GM21576 (cell line): Measurements from ENCODE around the gene SPATA19.

Source experiments
- ATAC-seq: cut with Tn5 transposase; IDR thresholded peaks from one replicate; pipeline ENCODE4 v1.9.1; 2021; ENCODE audit warnings: mild to moderate bottlenecking, moderate library complexity; ENCODE audit not compliant: unreplicated experiment

The SPATA19 gene

GRCh38 chr11:133819114-133819513 is 26.2 kb downstream of the SPATA19 start:
- no peak for ATAC-seq

- no peak for ATAC-seq
Measured at GRCh38 chr11:133818302-133818701, 27.0 kb downstream of the SPATA19 start.

DNA sequence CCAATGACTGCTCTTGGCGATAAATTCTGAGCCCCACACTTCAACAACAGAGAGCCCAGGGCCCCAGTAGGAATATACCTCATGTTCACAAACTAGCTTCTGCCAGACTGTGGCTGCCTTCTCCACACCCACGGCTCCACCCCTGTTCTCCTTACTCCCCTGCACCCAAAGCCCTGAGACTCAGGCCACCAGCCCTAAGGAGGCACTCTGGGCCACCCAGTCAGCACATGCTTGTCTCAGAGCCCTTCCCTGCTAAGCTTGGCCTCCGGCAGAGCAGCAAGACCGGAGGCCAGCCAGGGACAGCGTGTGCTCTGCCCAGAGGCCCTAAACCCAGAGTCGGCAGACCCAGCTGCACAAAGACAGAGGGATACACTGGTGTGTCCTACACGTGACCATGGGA is 27.9 kb downstream of the SPATA19 start:
- no peak for ATAC-seq

DNA sequence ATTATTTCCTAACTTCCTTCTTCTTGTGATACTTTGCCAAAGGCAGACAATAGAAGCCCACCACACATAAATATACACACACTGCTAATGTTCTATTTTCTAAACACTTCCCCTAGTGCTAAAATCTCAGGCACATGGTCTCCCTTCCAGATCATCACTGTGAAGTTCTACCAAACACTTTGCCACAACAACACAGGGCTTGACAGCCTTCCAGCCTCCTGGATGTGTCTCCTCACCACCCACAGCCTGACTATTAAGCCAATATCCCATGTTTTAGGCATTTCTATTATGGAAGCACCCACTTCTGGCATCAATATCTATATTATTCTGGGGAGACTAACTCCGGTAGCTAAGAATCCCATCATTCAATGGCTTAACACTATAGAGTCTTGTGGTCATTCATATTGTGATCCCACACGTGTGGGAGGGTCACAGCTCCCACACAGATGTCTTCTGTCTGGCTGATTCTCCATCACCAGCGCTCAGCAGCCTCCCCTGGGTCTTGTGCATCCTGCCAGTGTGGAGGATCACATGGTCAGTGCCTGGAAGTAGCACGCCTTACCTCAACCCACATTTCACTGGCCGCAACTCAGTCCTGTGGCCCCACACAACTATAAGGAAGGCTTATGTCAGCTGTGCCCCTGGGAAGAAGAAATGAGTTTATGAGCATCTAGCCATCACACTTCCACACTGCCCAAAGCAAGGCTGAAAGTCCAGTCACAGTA is 29.0 kb downstream of the SPATA19 start:
- ATAC-seq, result no peak

- no peak for ATAC-seq
Measured at GRCh38 chr11:133815636-133816035, 29.7 kb downstream of the SPATA19 start.

DNA sequence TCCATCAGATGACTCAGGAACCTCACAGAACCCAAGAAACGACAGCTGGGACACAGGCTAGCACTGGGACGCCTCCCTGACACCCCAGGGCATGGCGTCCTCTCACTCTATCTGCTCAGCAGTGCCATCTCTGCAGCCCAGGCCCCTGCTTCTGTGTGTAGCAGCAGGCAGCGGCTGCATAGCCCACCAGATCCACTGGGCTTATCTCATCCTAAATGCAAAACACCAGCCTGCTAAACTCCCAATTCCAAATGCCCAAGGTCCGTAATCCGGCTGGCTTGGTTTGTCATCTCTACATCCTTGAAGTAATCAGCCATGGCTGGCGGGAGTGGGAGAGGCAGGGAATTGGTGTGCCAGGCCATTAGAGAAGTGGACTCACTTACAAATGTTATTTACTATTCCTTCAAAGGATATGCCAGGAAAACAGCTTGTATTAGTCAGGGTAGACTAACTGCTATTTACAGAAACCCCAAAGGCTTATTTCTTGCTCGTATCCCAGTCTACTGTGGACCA is 30.7 kb downstream of the SPATA19 start:
- no peak for ATAC-seq

- ATAC-seq, result no peak
Measured at GRCh38 chr11:133811850-133812685, 33.2 kb downstream of the SPATA19 start.

DNA sequence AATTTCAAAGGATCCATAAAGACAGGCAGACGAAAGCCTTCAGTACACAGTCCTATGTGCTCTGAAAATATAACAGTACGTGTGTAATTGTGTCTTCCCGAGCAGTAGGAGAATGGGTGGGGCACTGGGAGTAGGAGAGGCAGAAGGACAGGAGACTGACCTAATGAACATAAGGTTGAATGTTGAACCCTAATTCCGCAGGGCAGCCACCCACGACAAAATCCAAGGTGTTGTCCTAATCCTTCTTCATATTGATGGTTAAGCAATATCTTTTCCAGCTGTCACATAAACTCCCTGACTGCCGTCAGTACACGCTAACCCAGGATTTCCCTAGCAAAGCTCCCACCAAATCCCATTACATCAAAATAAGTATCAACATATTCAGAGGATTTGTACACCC is 34.5 kb downstream of the SPATA19 start:
- ATAC-seq, result no peak

GRCh38 chr11:133809569-133810491 is 35.5 kb downstream of the SPATA19 start:
- no peak for ATAC-seq

DNA sequence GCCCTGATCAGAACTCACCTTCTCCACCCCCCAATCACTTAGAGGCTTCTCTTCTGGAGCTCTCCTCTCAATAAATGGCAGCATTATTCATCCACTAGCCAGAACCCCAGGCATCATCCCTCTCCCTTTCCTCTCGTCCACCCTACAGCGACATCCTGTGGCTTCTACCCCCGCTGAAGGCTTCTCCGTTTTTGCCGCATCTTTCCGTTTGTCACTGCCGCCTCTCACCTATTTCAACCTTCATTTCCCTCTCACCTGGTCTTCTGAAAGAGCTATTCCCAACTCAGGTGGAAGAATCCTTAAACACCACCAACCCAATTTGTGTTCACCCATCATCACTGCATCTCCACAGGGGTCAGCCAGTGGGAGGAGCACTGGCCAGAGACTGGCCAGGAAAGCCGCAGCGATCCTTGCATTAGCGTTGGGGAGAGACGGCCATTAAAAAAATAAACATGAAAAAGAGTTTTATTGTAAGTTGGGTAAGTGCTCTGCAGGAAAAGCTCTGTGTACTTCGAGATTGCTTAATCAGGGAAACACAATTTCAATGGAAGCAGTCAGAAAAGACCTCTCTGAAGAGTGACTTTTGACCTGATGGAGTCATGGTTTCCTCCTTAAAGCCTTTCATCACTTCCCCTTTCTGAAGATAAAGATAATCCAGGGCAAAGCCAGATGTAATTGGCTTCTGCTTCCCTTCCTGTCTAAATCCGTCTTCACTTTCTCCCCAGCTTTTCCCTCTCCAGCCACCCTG is 36.7 kb downstream of the SPATA19 start:
- no peak for ATAC-seq

DNA sequence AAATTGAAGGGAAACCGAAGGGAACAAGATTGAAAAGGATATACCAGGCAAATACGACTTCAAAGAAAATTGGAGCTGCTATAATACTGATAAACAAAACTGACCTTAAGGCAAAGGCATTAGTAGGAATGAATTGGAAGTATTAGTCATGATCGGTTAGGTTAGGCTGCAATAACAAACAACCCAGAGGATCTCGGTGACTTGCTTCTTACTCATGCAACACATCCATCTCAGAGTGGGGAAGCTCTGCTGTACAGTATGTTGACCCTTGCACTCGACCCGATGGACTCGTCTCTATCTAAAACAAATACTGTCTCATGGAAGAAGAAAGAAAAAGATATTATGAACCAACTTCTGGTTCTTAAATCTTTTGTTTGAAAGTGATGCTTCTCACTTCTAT is 42.3 kb downstream of the SPATA19 start:
- ATAC-seq, result no peak

DNA sequence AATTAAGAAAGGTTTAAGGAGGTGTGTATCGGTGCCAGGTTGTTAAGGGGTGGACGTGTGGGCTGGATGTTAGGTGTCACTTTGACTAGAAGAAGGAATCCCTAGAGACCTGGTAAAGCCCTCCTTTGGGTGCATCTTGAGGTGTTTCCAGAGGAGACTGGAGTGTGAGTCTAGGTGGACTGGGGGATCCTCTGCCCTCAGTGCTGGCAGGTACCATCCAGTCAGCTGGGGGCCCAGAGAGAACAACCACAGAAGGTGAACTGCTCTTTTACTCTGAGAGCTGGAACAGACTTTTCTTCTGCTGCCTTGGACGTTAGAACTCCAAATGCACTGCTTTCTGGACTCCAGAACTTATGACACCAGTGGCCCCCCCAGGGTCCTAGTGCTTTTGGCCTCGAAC is 44.0 kb downstream of the SPATA19 start:
- no peak for ATAC-seq

GRCh38 chr11:133800666-133801065 is 44.6 kb downstream of the SPATA19 start:
- no peak for ATAC-seq

GRCh38 chr11:133797554-133797953 is 47.8 kb downstream of the SPATA19 start:
- no peak for ATAC-seq

GRCh38 chr11:133796043-133796795 is 49.1 kb downstream of the SPATA19 start:
- ATAC-seq, result no peak

- ATAC-seq, result no peak
Measured at GRCh38 chr11:133795088-133795487, 50.2 kb downstream of the SPATA19 start.

DNA sequence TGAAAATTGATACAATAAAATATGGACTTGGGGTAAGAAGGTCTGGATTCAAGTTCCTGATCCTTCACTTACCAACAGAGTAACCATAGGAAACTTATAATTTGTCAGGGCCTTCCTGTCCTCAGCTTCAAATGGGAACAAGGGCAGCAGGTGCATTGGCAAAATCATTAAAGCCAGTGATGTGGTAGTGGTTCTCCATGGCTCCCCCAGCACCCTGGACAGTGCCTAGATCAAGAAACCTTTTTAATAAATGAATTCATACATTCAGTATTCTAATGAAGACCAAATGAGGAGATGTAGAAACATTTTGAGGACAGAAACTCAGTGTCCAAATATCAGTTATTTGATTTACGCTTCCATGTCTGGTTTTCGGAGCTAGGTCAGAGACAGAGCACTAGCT is 51.1 kb downstream of the SPATA19 start:
- ATAC-seq, result no peak

- no peak for ATAC-seq
Measured at GRCh38 chr11:133793271-133794035, 51.9 kb downstream of the SPATA19 start.

DNA sequence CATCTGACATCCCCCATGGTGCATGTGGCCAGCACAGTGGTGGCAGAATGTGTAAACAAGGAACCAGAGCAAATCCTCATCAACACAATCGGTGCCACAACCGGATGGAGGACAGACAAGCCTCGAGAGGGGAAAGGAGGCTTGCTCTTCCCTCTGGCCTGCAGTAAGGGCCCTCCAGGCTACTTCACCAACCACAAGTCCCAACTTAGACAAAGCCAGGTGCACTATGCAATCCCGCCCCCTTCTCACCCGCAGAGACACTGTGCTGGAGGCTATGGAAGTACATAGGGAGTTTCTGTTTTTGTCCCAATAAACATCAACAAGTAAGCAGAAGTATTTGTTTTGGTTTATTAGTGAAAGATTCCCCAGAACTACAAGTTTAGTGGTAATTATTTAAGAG is 54.3 kb downstream of the SPATA19 start:
- ATAC-seq, result no peak
